Measurements from ENCODE around the gene KAT5.

Gene KAT5

GRCh38 chr11:65714433-65714832, 2.4 kb downstream of the KAT5 start:
- H4K20me1 ChIP-seq (ENCODE audit: low read depth, low read length): no peaks in the 10 kb centered on the region; the same call in 1 of the 2 replicates
- no peaks in the 10 kb centered on the region for H3K27me3 ChIP-seq (ENCODE audit: low read length)
- no peak for TF ChIP-seq EZH2phosphoT487 (conservative IDR thresholded peaks at IDR 0.05; ENCODE audit: low read length)
- H3K4me3 ChIP-seq (ENCODE audit: insufficient read depth, low read length, poor library complexity, severe bottlenecking): no peak overlapping the region
- H3K9me3 ChIP-seq (ENCODE audit: insufficient read depth, low read length): no peaks in the 10 kb centered on the region
- H2AFZ ChIP-seq (ENCODE audit: low read depth, low read length, severe bottlenecking): no peak overlapping the region
- no peaks in the 10 kb centered on the region for H3K9me2 ChIP-seq (replicated peaks; ENCODE audit: insufficient read depth, low read length)
- H3K79me2 ChIP-seq (ENCODE audit: insufficient read depth, low read length): peaks cover 23% of the 10 kb centered on the region
- no peak overlapping the region for H3K4me2 ChIP-seq (ENCODE audit: low read depth, low read length, poor library complexity, severe bottlenecking)
- H3F3A ChIP-seq (ENCODE audit: insufficient read depth): peaks cover 15% of the 10 kb centered on the region
- H3K27ac ChIP-seq (ENCODE audit: low read depth, low read length): no peak overlapping the region
- H3K36me3 ChIP-seq (ENCODE audit: low read length): peaks cover 6% of the 10 kb centered on the region; the same call in 1 of the 2 replicates
- H3K9ac ChIP-seq (ENCODE audit: low read length): no peak overlapping the region

GRCh38 chr11:65716302-65716701, 4.2 kb downstream of the KAT5 start:
- Histone ChIP-seq H3K79me2 (ENCODE audit: insufficient read depth, low read length) (peaks cover 32% of the 10 kb centered on the region), H3K4me2 (ENCODE audit: low read depth, low read length, poor library complexity, severe bottlenecking) (no peak overlapping the region)
- TF ChIP-seq CTCF (IDR thresholded peaks at IDR 0.05; ENCODE audit: insufficient read depth, low read length, poor library complexity, severe bottlenecking) (no peak), EZH2phosphoT487 (conservative IDR thresholded peaks at IDR 0.05; ENCODE audit: low read length) (no peak)

GRCh38 chr11:65716774-65717405, 4.8 kb downstream of the KAT5 start:
- H3K79me2 ChIP-seq (ENCODE audit: insufficient read depth, low read length): peaks cover 32% of the 10 kb centered on the region

More at GRCh38 chr11:65716302-65716701, 4.2 kb downstream of the KAT5 start:
- H2AFZ ChIP-seq (ENCODE audit: low read depth, low read length, severe bottlenecking): no peak overlapping the region
- no peaks in the 10 kb centered on the region for H3K9me2 ChIP-seq (replicated peaks; ENCODE audit: insufficient read depth, low read length)
- H3K9me3 ChIP-seq (ENCODE audit: insufficient read depth, low read length): no peaks in the 10 kb centered on the region
- H4K20me1 ChIP-seq (ENCODE audit: low read depth, low read length): no peaks in the 10 kb centered on the region; the same call in 1 of the 2 replicates
- no peak overlapping the region for H3K4me3 ChIP-seq (ENCODE audit: insufficient read depth, low read length, poor library complexity, severe bottlenecking)
- H3K27me3 ChIP-seq (ENCODE audit: low read length): no peaks in the 10 kb centered on the region
- no peak overlapping the region for H3K9ac ChIP-seq (ENCODE audit: low read length)
- no peak overlapping the region for H3K27ac ChIP-seq (ENCODE audit: low read depth, low read length)
- H3K36me3 ChIP-seq (ENCODE audit: low read length): peaks cover 6% of the 10 kb centered on the region; the same call in 1 of the 2 replicates
- peaks cover 15% of the 10 kb centered on the region for H3F3A ChIP-seq (ENCODE audit: insufficient read depth)

More at GRCh38 chr11:65716774-65717405, 4.8 kb downstream of the KAT5 start:
- no peak overlapping the region for H3K4me2 ChIP-seq (ENCODE audit: low read depth, low read length, poor library complexity, severe bottlenecking)
- H4K20me1 ChIP-seq (ENCODE audit: low read depth, low read length): no peaks in the 10 kb centered on the region; the same call in 1 of the 2 replicates
- H2AFZ ChIP-seq (ENCODE audit: low read depth, low read length, severe bottlenecking): no peak overlapping the region
- H3K9me2 ChIP-seq (replicated peaks; ENCODE audit: insufficient read depth, low read length): no peaks in the 10 kb centered on the region
- no peaks in the 10 kb centered on the region for H3K9me3 ChIP-seq (ENCODE audit: insufficient read depth, low read length)
- H3K27ac ChIP-seq (ENCODE audit: low read depth, low read length): no peak overlapping the region
- no peaks in the 10 kb centered on the region for H3K27me3 ChIP-seq (ENCODE audit: low read length)
- H3K9ac ChIP-seq (ENCODE audit: low read length): no peak overlapping the region
- H3K4me3 ChIP-seq (ENCODE audit: insufficient read depth, low read length, poor library complexity, severe bottlenecking): no peak overlapping the region
- peaks cover 15% of the 10 kb centered on the region for H3F3A ChIP-seq (ENCODE audit: insufficient read depth)
- no peak for TF ChIP-seq EZH2phosphoT487 (conservative IDR thresholded peaks at IDR 0.05; ENCODE audit: low read length)
- no peak for TF ChIP-seq CTCF (IDR thresholded peaks at IDR 0.05; ENCODE audit: insufficient read depth, low read length, poor library complexity, severe bottlenecking)
- peaks cover 6% of the 10 kb centered on the region; the same call in 1 of the 2 replicates for H3K36me3 ChIP-seq (ENCODE audit: low read length)

All from SU-DHL-6 (cell line).